HG03060 (cell line): ENCODE results near the gene TBC1D14.
"Not testable (repeated sequence)": the region's sequence is repeated elsewhere in the genome, so short reads cannot be mapped to it uniquely, and the experiment has no call there.

Experiments
- ATAC-seq: cut with Tn5 transposase; IDR thresholded peaks from one replicate; pipeline ENCODE4 v1.9.1; 2021; ENCODE audit warnings: low read depth, moderate number of reproducible peaks; ENCODE audit not compliant: unreplicated experiment

The TBC1D14 gene

GRCh38 chr4:6908432-6909112 is 1.1 kb upstream of the TBC1D14 start:
- no peak for ATAC-seq

DNA sequence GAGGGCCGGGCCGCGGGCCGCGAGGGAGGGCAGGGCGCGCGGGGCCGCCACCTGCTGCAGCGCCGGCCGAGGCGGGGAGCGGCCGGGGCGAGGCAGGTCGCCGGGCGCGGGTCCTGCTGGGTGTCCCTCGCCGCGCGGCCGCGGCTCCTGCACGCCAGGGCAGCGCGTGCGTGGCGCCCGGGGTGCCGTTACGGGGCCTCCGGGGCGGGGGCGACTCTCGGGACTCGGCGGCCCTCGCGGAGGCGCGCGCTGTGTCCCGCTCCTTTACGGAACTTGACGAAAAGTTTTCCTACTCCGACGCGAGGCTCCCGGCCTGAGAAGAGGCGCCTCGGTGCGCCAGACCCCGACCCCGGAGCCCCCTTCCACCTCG is 329 bp downstream of the TBC1D14 start:
- ATAC-seq = no peak

DNA sequence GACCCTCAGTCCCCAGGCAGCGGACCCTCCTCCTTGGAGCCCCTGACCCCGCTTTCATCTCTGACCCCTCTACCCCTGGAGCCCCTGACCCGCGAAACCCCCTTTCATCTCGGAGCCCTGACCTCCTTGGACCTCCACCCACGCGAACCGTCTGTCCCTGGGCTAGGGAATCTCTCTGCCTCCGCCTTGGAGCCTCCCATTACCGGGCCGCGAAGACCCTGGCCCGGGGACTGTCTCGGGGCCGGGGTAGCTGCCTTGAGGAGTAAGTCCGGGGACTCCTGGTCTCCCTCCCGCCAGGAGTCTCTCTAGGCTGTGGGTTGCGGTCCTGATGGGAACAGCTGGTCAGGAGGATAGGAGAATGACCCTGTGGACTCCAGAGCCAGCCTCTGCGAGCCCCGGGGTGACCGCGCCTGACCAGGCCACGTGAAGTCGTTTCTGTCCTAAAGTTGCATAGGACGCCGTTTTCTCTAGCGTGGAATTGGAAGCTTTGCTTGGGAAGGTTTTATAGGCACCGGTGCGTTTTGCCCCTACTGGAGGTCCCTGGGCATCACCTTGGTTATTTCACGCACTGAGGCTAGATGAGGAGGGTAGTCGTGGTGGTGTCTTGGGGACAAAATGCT is 824 bp downstream of the TBC1D14 start:
- ATAC-seq = no peak

DNA sequence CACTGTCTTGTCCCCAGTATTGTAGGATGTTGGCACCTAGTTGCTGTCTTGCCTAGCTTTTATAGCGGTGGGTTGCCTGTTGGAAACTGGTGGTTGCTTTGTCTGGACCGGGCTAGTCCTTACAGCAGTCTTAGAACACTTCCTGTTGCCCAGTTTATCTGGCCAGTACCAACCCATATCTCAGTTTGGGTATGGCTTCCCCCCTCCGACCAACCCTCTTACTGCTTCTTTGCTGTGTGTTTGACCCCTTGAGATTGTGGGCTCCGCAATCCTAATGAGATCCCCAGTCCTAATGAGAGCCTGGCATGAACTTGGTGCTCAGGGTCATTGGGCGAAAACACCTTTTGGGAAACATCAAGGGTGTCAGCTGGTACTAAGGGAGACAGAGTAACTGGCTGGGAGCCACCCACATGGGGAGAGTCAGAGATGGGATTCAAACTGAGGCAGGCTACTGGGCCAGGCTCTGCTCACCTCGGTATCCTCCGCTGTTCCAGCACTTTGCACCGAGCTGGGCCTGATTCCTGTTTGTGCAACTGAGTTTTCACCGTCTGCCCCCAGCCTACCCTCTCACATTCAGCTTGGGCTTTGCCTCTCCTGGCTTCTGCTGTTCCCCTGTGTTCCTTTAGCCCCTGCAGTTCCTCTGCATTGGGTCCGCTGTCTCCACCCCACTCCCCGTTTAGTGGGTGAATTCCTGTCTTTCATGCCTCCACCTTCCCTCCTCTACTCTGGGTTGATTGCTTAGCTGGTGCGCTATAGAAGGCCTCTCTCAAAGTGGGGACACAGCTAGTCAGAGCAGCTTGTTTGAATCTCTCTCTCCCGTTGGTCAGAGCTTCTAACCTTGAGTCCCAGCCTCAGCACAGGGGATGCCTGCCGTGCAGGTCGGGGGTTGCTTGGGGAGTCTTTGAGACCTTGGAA is 1.6 kb downstream of the TBC1D14 start:
- no peak for ATAC-seq

- ATAC-seq = not testable (repeated sequence)
These were observed 2.3 kb downstream of the TBC1D14 start for GRCh38 chr4:6911917-6912316.

DNA sequence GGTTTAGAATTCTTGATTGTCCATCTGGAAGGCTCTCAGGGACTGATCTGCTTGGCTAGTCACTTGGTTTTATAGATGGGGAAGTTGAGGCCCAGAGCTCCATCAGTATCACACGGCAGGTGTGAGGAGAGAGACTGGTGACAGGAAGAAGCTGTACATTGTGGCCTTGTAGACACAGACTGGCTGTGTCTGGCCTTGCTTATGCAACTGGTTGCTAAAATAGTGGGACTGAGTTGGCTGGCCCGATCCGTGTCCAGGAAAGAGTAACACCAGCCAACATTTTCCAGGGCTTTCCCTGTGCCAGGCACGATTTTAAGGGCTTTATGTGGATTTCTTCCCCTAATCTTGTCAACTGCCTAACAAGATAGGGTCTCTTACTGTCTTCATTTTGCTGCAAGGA is 2.8 kb downstream of the TBC1D14 start:
- ATAC-seq = no peak

DNA sequence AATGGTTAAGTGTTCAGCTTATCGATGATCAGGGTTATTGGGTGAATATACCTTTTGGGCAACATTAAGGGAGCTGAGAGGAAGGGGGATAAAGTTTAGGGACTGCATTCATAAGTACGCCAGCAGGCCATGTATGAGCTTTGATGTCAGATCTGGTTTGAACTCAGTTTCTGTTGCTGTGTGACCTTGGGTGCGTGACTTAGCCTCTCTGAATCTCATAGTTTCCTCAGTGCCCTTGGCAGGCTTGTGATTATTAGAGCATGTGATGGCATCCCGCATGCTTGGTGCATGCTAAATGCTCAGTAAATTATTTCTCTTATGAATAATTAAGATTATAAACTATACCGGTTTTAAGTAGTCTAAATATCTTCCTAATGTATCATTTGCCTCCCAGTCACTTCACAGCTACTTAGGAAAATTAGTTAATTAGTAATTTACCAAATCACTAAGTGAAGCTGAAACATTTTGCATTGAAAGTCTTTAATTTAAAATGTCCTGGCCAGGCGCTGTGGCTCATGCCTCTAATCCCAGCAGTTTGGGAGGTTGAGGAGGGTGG is 3.8 kb downstream of the TBC1D14 start:
- ATAC-seq = no peak

DNA sequence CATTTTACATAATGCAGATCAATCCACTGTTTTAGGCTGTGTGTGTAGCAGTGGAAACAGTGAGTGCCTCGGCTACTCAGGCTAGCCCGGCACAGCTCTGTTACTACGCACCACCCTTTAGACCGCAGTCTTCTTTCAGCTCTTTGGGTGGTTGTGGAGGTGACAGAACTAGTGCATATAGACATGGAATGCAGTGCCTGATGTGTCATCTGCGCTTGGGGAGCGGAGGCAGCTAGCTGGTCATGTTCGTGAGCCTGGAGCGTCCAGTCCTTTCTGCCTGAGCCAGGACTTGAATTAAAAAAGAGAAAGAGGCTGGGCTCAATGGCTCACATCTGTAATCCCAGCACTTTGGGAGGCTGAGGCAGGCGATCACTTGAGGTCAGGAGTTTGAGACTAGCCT is 4.8 kb downstream of the TBC1D14 start:
- no peak for ATAC-seq

DNA sequence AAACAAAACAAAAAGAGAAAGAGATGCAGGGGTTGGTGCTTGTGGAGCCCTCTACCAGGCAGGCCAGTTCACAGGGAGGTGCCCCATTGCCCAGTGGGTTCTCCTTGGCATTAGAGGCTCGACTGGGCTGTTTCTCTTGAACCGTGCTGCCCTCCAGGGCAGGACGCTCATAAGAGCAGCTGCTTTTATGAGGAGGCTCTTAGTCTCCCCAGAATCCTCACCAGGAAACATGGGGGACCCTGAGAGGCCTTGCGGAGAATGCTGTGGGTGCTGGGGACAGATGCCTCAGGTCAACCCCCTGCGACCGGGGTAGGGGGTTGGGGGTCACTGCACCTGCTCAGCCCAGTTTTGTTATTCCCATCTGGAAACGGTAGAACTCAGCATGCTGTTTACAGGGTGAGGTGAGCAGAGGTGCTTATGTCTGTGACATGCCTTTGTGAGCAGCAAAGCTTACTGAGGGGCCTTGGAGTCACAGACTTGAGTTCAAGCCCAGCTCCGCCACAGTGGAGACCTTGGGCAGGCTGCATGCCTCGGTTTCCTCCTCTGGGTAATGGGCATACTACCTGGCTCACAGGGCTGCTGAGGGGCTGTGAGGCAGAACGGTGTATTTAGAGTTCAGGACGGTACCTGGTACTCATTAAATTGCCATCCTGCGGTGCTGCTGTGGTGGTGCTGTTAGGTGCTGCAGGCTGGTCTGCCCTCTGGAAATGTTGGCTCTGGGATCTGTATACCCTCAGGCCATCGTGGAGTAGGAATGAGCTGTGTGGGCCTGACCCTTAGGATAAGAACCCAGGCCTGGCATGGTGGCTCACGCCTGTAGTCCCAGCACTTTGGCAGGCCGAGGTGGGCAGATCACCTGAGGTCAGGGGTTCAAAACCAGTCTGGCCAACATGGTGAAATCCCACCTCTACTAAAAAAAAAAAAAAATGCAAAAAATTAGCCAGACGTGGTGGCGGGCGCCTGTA is 5.7 kb downstream of the TBC1D14 start:
- no peak for ATAC-seq

DNA sequence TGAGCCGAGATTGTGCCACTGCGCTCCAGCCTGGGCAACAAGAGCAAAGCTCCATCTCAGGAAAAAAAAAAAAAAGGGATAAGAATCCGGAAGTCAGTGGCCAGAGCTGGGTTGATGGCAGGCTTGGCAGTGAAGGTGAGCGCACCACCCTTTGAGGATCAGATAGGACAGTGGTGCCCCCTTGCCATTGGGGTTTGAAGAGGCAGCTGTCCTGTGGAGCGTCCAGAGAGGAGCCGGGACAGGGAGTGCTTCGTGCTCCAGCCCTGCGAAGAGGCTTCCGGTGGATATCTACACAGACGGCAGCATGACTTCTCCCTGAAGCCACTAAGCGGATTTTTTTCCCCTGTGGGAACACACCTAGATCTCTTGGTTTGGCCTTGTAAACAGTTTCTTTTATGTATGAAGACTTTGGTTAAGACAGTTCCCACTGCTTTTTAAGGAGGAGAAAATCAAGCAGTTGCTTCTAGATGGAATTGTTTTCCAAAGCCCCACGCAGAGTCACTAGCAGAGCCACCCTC is 6.5 kb downstream of the TBC1D14 start:
- ATAC-seq = no peak

- peak; percentile 53 for ATAC-seq
These were observed 7.2 kb downstream of the TBC1D14 start for GRCh38 chr4:6916587-6917460.

DNA sequence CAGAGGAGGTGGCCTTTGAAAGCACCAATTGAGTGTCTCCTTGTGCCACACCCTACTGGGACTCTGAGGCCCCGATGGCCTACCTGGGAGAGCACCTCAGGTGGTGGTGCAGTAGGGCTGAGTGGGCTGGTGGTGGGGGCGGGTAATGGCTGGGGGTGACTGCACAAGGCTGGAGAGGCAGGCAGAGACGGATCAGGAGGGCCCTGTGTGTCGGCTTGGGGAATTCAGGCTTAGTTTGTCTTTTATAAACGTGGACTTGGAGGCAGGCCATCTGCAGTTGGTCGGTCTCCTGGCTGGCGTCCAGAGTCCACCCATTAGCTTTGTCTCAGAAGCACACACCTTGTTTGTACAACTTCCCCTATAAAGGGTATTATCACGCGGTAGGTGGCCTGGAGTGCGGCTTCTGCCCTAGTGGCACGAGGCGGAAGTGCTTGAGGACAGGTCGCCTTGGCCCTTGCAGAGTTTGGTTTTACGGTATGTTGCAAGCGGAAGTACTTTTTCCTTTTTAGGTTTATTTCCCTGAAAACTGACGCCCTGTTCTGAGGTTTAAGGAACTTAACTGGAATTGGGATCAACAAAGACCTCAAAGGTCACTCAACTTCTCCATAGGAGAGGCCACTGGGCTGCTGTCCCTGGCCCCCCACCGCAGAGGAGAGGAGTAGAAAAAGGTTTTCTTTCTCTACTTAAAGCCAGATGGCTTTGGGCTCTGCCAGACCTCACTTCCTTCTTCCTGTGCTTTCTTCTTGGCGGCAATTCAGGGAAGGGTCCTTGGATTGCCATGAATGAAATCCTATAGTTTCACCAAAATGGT is 8.0 kb downstream of the TBC1D14 start:
- peak; percentile 59 for ATAC-seq

DNA sequence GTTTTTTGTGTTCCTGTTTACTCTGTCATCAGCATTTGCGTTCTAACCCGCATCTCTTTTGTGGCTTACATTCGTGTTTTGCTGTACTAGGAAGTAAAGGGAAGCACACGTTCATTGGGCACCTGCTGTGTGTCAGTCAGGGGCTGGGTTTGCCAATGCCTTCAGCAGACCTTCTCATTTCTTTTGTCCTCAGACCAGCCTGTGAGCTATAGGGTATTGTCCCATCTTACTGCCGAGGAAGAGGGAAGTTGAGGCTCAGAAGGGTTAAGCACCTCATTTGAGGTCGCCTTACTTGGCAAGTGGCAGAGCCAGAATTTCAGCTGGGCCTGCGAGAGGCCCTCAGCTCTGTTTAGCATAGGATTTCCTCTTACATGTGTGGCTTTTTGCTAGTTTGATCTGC is 8.7 kb downstream of the TBC1D14 start:
- ATAC-seq = no peak

GRCh38 chr4:6920171-6920570 is 10.5 kb downstream of the TBC1D14 start:
- no peak for ATAC-seq

DNA sequence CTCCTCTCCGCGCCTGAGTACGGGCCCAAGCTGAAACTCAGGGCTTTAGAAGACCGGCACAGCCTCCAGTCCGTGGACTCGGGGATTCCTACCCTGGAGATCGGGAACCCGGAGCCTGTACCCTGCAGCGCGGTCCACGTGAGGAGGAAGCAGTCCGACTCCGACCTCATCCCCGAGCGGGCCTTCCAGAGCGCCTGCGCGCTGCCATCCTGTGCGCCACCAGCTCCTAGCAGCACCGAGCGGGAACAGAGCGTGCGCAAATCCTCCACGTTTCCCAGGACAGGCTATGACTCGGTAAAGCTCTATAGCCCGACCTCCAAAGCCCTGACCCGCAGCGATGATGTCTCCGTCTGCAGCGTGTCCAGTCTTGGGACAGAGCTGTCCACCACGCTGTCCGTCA is 13.9 kb downstream of the TBC1D14 start:
- ATAC-seq = no peak

DNA sequence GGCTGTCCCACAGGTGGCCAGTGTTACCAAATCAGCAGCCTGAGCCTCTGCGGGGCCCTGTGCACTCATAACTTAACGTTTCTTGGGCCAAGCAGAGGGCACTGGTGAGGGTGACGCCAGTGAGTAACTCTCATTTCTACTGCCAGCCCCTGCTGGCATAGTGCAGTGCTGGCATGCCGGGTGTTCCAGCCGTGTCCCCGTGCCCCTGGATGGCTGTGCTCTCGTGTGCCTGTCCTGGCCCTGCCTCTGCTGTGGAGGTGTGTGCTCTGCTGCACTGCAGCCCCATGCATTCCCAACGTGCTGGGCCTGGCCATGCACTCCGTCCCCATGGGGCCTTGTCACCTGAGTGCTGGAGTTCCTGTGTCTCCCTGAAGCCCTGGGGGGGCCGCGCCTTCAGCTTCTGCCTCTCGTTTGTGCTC is 14.7 kb downstream of the TBC1D14 start:
- ATAC-seq = no peak

DNA sequence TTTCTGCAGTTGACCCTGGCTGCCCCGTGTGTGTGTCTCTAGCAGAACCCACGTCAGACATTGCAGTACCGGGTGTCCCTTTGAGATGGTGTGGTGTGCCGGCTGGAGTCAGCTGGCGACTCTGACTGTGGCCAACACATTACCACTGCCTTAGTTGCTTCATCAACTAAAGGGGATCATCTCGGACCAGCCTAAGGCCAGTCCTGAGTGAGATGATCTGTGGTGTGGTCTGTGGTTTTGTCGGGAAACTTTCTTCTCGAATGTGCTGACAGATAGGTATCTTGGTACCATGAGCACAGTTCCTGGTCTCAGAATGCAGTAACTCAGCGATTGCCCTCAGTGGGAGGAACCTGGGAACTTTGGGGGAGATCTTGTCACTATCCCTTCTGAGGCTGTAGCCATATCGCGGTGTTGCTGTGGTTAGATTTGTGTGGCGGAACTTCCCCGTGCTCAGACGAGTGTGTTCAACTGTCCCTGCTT is 15.8 kb downstream of the TBC1D14 start:
- no peak for ATAC-seq

DNA sequence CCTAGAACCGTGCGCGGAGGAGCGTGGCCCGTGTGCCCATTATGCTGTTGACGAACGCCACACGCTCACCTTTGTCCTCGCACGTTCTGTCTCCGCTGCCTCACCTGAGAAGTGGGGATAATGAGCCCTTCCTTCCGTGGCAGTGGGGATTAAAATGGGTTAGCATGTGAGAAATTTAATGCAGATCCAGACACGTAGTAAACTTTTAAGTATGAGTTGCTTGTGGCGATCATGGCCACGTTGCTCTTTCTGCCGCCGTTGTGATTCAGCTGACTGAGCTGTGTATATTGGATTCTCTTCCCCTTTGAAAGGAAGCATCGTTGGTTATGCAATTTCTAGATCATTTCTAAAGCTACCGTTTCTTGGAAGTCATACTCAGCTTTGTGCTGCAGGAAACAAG is 16.5 kb downstream of the TBC1D14 start:
- no peak for ATAC-seq
